ENCODE data around the gene CHN2. TPM values are rescaled to one million over a fixed set of nuclear protein-coding genes. Genes with fewer than 3 reads are reported as not detected.

The CHN2 gene
- polyA plus RNA-seq, 2 of the 4 experiments (the other 2 are of a cell fraction), result 0.06 TPM; not detected in 1

- H3K4me3 ChIP-seq, result no peak overlapping the region
- no peaks in the 10 kb centered on the region for H3K9me3 ChIP-seq
- no peak for DNase-seq (ENCODE audit: low read depth in 1 of 2, low spot score in 1 of 2)
- ChIA-PET CTCF (interaction anchor here (1.1 to 4.5 kb wide), 3 partner anchors 9 to 15 kb away, joined by 3 to 20 read pairs (median 5); no protein-coding TSS in a partner anchor), POLR2A (no interaction called here)
- 45% methylated on average over 6 of the region's 6 CpGs for WGBS (ENCODE audit: missing lambda C conversion rate)
- no peak for FAIRE-seq
- H3K27ac ChIP-seq, result no peak overlapping the region
- ATAC-seq, result no peak
- H3K4me2 ChIP-seq, result no peak overlapping the region
- TF ChIP-seq MAFK (IDR thresholded peaks at IDR 0.05; ENCODE audit: partially characterized antibody), result no peak
- TF ChIP-seq ATOH8 (CRISPR knock-in tag; IDR thresholded peaks at IDR 0.05; ENCODE audit: low read depth), result no peak
- no peak for TF ChIP-seq CEBPB (IDR thresholded peaks at IDR 0.05)
- no peak for TF ChIP-seq KDM1A (IDR thresholded peaks at IDR 0.05; ENCODE audit: low read depth)
- TF ChIP-seq USF2 (IDR thresholded peaks at IDR 0.05), result no peak
- no peak for TF ChIP-seq ZNF302 (CRISPR knock-in tag; IDR thresholded peaks at IDR 0.05)
- TF ChIP-seq HOXB5 (CRISPR knock-in tag; IDR thresholded peaks at IDR 0.05), result no peak
- TF ChIP-seq MAZ (IDR thresholded peaks at IDR 0.05; ENCODE audit: borderline replicate concordance, low read depth, low read length), result no peak
- no peak for TF ChIP-seq CBX8 (IDR thresholded peaks at IDR 0.05)
- no peak for TF ChIP-seq SREBF2 (IDR thresholded peaks at IDR 0.05)
- no peaks in the 10 kb centered on the region for H3K4me1 ChIP-seq
These were observed 10.1 kb downstream of the CHN2 start for GRCh38 chr7:29204491-29205272.

GRCh38 chr7:29207162-29207801, 12.7 kb downstream of the CHN2 start:
- Histone ChIP-seq H3K27ac (no peak overlapping the region), H3K4me1 (no peaks in the 10 kb centered on the region), H3K9me3 (no peaks in the 10 kb centered on the region), H3K4me2 (no peak overlapping the region), H3K4me3 (no peak overlapping the region)
- 33% methylated on average over 5 of the region's 5 CpGs for WGBS (ENCODE audit: missing lambda C conversion rate)
- POLR2A ChIA-PET, result no interaction called here
- DNase-seq (ENCODE audit: low read depth in 1 of 2, low spot score in 1 of 2), result no peak
- TF ChIP-seq RCOR1 (IDR thresholded peaks at IDR 0.05; ENCODE audit: low read depth, low read length) (no peak), NPAS2 (CRISPR knock-in tag; IDR thresholded peaks at IDR 0.05; ENCODE audit: borderline replicate concordance) (no peak), ESRRA (IDR thresholded peaks at IDR 0.05; ENCODE audit: borderline replicate concordance, low read length) (no peak), ELK1 (IDR thresholded peaks at IDR 0.05; ENCODE audit: low read depth, low read length) (no peak), USF2 (IDR thresholded peaks at IDR 0.05) (no peak), CEBPB (IDR thresholded peaks at IDR 0.05) (no peak)
- ATAC-seq, result no peak; a peak in 1 of 6 replicates
- no peak for FAIRE-seq
- CTCF ChIA-PET, result interaction anchor here (4.5 kb wide), 1 partner anchor 17 kb away, joined by 20 read pairs; no protein-coding TSS in a partner anchor

- POLR2A ChIA-PET, result no interaction called here
- no peak overlapping the region for H3K27ac ChIP-seq
- FAIRE-seq, result no peak
- no peaks in the 10 kb centered on the region for H3K9me3 ChIP-seq
- H3K4me2 ChIP-seq, result no peak overlapping the region
- CTCF ChIA-PET, result interaction anchor here (4.5 kb wide), 1 partner anchor 19 kb away, joined by 20 read pairs; no protein-coding TSS in a partner anchor
- 56% methylated on average over 12 of the region's 12 CpGs for WGBS (ENCODE audit: missing lambda C conversion rate)
- H3K4me3 ChIP-seq, result no peak overlapping the region
- no peak for DNase-seq (ENCODE audit: low read depth in 1 of 2, low spot score in 1 of 2)
- H3K4me1 ChIP-seq, result no peaks in the 10 kb centered on the region
- no peak for ATAC-seq
- no peak for TF ChIP-seq FOSL2 (IDR thresholded peaks at IDR 0.05)
- no peak for TF ChIP-seq FOSL2 (CRISPR knock-in tag; IDR thresholded peaks at IDR 0.05)
- TF ChIP-seq RFX5 (IDR thresholded peaks at IDR 0.05), result no peak
- no peak for TF ChIP-seq CBX2 (IDR thresholded peaks at IDR 0.05; ENCODE audit: borderline replicate concordance, low read depth)
- TF ChIP-seq ATOH8 (CRISPR knock-in tag; IDR thresholded peaks at IDR 0.05; ENCODE audit: low read depth), result no peak
- TF ChIP-seq SMC3 (IDR thresholded peaks at IDR 0.05), result no peak
- TF ChIP-seq CTCF (IDR thresholded peaks at IDR 0.05), result no peak
- TF ChIP-seq HOXA7 (CRISPR knock-in tag; IDR thresholded peaks at IDR 0.05), result no peak
- TF ChIP-seq JUN (IDR thresholded peaks at IDR 0.05), result no peak
- TF ChIP-seq HOXB13 (CRISPR knock-in tag; IDR thresholded peaks at IDR 0.05; ENCODE audit: low read depth), result no peak
- no peak for TF ChIP-seq HDAC2 (IDR thresholded peaks at IDR 0.05)
These were observed 14.1 kb downstream of the CHN2 start for GRCh38 chr7:29208410-29209250.

All from A549 (cell line).